Limb (tissue), 2 donors: ENCODE data around the gene GGA1.
A peak's percentile ranks its signal among the peaks of the same experiment; 100 is the strongest.
"Not testable (repeated sequence)": the region's sequence is repeated elsewhere in the genome, so short reads cannot be mapped to it uniquely, and the experiment has no call there.

Experiments
- DNase-seq, 2 donors: peaks; one replicate each; pipeline ENCODE4 v3.0.0-alpha.2; 2016; ENCODE audit errors: extremely low spot score in 2 of 2

GGA1 gene

GRCh38 chr22:37571258-37571991, 37.2 kb upstream of the GGA1 start:
- no peak for DNase-seq

GRCh38 chr22:37571992-37572373, 36.7 kb upstream of the GGA1 start:
- no peak for DNase-seq

- no peak for DNase-seq
Observed at GRCh38 chr22:37575490-37576003, 33.1 kb upstream of the GGA1 start.

GRCh38 chr22:37578002-37578401, 30.6 kb upstream of the GGA1 start:
- no peak for DNase-seq

GRCh38 chr22:37581504-37581903, 27.1 kb upstream of the GGA1 start:
- DNase-seq, result no peak

GRCh38 chr22:37582526-37582925, 26.1 kb upstream of the GGA1 start:
- DNase-seq, result no peak

GRCh38 chr22:37588546-37589215, 20.0 kb upstream of the GGA1 start:
- DNase-seq, result no peak

- DNase-seq, result no peak
Observed at GRCh38 chr22:37589636-37590035, 19.0 kb upstream of the GGA1 start.

GRCh38 chr22:37591081-37591480, 17.6 kb upstream of the GGA1 start:
- DNase-seq, result not testable (repeated sequence)

GRCh38 chr22:37591823-37592404, 16.7 kb upstream of the GGA1 start:
- no peak for DNase-seq

- no peak for DNase-seq
Observed at GRCh38 chr22:37594237-37594636, 14.4 kb upstream of the GGA1 start.

GRCh38 chr22:37599153-37599552, 9.5 kb upstream of the GGA1 start:
- DNase-seq, result peak in 1 of 2 donors; percentile 47

GRCh38 chr22:37601203-37601539, 7.5 kb upstream of the GGA1 start:
- no peak for DNase-seq

- DNase-seq, result no peak
Observed at GRCh38 chr22:37601540-37602442, 6.8 kb upstream of the GGA1 start.

- DNase-seq, result not testable (repeated sequence)
Observed at GRCh38 chr22:37602546-37603277, 5.9 kb upstream of the GGA1 start.

GRCh38 chr22:37604074-37604473, 4.6 kb upstream of the GGA1 start:
- DNase-seq, result no peak

GRCh38 chr22:37604875-37605274, 3.8 kb upstream of the GGA1 start:
- no peak for DNase-seq

GRCh38 chr22:37607010-37607934, 1.4 kb upstream of the GGA1 start:
- peak; percentile 66 to 92 for DNase-seq

GRCh38 chr22:37607935-37608476, 628 bp upstream of the GGA1 start:
- DNase-seq, result peak in 1 of 2 donors; percentile 65
